HCT116 (cell line): ENCODE measurements around the gene SEPTIN11. TPM values are rescaled to one million over a fixed set of nuclear protein-coding genes. Genes with fewer than 3 reads are reported as not detected.

Experiments used
- ATAC-seq: fragments of 200-7000 bp; cut with Tn5 transposase; 2 replicates; pipeline ENCODE4 v1.9.1; 2020; ENCODE audit warnings: mild to moderate bottlenecking, moderate library complexity
- BruUV-seq: library from RNA; stranded (reverse); fragments of 400-500 nt; replicated peaks from 2 replicates; lab custom pipeline; 2021; lab: Mats Ljungman, UMichigan
- CTCF ChIA-PET: fragments of 300-600 bp; sonication (Branson Sonifier 250); formaldehyde crosslinking; loops from one replicate; lab custom pipeline; 2021; ENCODE audit warnings: antibody characterized with exemption; lab: Charles Lee
- POLR2A ChIA-PET: fragments of 300-600, 350-600 bp; sonication (Branson Sonifier 250); formaldehyde crosslinking; loops from one replicate; lab custom pipeline; 2021; ENCODE audit warnings: antibody characterized with exemption; lab: Charles Lee
- RAD21 ChIA-PET, 2 experiments: fragments of 300-600 bp; sonication (Branson Sonifier 250); formaldehyde crosslinking; loops; one replicate each; lab custom pipeline; 2023; ENCODE audit warnings: low total read pairs in 2 of 2; ENCODE audit not compliant: uncharacterized antibody in 2 of 2, unreplicated experiment in 2 of 2, low non-redundant PET in 1 of 2; lab: Charles Lee
- DNase-seq: peaks from one replicate; pipeline ENCODE4 v3.0.0-alpha.2; 2010; ENCODE audit warnings: low read depth, low spot score
- H2AFZ ChIP-seq: fragments of 200-600 bp; shearing (Covaris generic), sonication (generic); 2 replicates; pipeline ENCODE4 v1.6.1; 2017; ENCODE audit warnings: low read depth, mixed run types, mixed read lengths, antibody characterized with exemption, low read length; ENCODE audit not compliant: poor library complexity, severe bottlenecking
- H3K27ac ChIP-seq: 2 replicates; pipeline ENCODE4 v1.5.1; 2012; ENCODE audit warnings: low read depth, low read length
- H3K27me3 ChIP-seq: fragments of 200-600 bp; sonication (generic); 2 replicates; pipeline ENCODE4 v1.6.1; 2016; ENCODE audit warnings: mixed run types, low read length, mixed read lengths; ENCODE audit not compliant: insufficient read depth
- H3K36me3 ChIP-seq, 2 experiments: fragments of 200-500 bp in 1 of 2; fragments of 200-600 bp in 1 of 2; sonication (Bioruptor generic) in 1 of 2; sonication (generic) in 1 of 2; 2 replicates each; pipeline versions ENCODE4 v1.5.1 to v1.6.1; 2014 to 2016; ENCODE audit warnings: low read length in 2 of 2, inconsistent platforms in 1 of 2, mixed read lengths in 1 of 2, mixed run types in 1 of 2; ENCODE audit not compliant: insufficient read depth in 2 of 2, control insufficient read depth in 1 of 2
- H3K4me1 ChIP-seq, 2 experiments: fragments of 200-600 bp in 1 of 2; sonication (generic) in 1 of 2; 2 replicates each; pipeline versions ENCODE4 v1.5.1 to v1.6.1; 2012 to 2017; ENCODE audit warnings: low read length in 2 of 2, inconsistent platforms in 1 of 2, mild to moderate bottlenecking in 1 of 2, mixed read lengths in 1 of 2, mixed run types in 1 of 2, moderate library complexity in 1 of 2; ENCODE audit not compliant: insufficient read depth in 2 of 2, control insufficient read depth in 1 of 2
- H3K4me2 ChIP-seq: fragments of 200-600 bp; sonication (generic); 2 replicates; pipeline ENCODE4 v1.6.1; 2017; ENCODE audit warnings: mixed run types, low read length, mixed read lengths
- H3K4me3 ChIP-seq, 2 experiments: fragments of 200-600 bp in 1 of 2; sonication (generic) in 1 of 2; replicated peaks in 1 of 2; 2 replicates each; pipeline ENCODE4 v1.5.1; 2011 to 2016; ENCODE audit warnings: low read length in 2 of 2, control low read depth in 1 of 2, low read depth in 1 of 2, mild to moderate bottlenecking in 1 of 2, mixed read lengths in 1 of 2, mixed run types in 1 of 2
- H3K79me2 ChIP-seq: fragments of 200-600 bp; sonication (generic); 2 replicates; pipeline ENCODE4 v1.6.1; 2017; ENCODE audit warnings: mild to moderate bottlenecking, mixed run types, low read length, moderate library complexity, mixed read lengths; ENCODE audit not compliant: insufficient read depth
- H3K9ac ChIP-seq: fragments of 200-600 bp; sonication (generic); 2 replicates; pipeline ENCODE4 v1.6.1; 2016; ENCODE audit warnings: low read length, mixed read lengths
- H3K9me2 ChIP-seq: fragments of 200-600 bp; sonication (generic), shearing (Covaris generic); 2 replicates; pipeline ENCODE4 v1.6.1; 2017; ENCODE audit warnings: mixed run types, mild to moderate bottlenecking, moderate library complexity; ENCODE audit not compliant: insufficient read depth
- H3K9me3 ChIP-seq, 2 experiments: fragments of 200-500 bp in 1 of 2; fragments of 200-600 bp in 1 of 2; sonication (Bioruptor generic) in 1 of 2; sonication (generic) in 1 of 2; 2 replicates each; pipeline ENCODE4 v1.6.1; 2014 to 2017; ENCODE audit warnings: low read length in 2 of 2, mixed read lengths in 2 of 2, inconsistent platforms in 1 of 2, low read depth in 1 of 2, mild to moderate bottlenecking in 1 of 2, mixed run types in 1 of 2, moderate library complexity in 1 of 2; ENCODE audit not compliant: control insufficient read depth in 1 of 2, insufficient read depth in 1 of 2
- H4K20me1 ChIP-seq: fragments of 200-600 bp; sonication (generic), shearing (Covaris generic); 2 replicates; pipeline ENCODE4 v1.6.1; 2017; ENCODE audit warnings: mixed run types, mild to moderate bottlenecking, moderate library complexity; ENCODE audit not compliant: insufficient read depth
- CBX3 ChIP-seq: IDR thresholded peaks from 2 replicates; pipeline ENCODE4 v1.6.1; 2012; ENCODE audit warnings: low read depth
- CEBPB ChIP-seq: IDR thresholded peaks from 2 replicates; pipeline ENCODE4 v1.6.1; 2012; ENCODE audit warnings: low read depth
- EZH2phosphoT487 ChIP-seq: fragments of 200-600 bp; IDR thresholded peaks from 2 replicates; pipeline ENCODE4 v1.6.1; 2018; ENCODE audit warnings: antibody characterized with exemption, borderline replicate concordance
- FOSL1 ChIP-seq: IDR thresholded peaks from 2 replicates; pipeline ENCODE4 v1.6.1; 2012; ENCODE audit warnings: low read depth
- POLR2A ChIP-seq: IDR thresholded peaks from 2 replicates; pipeline ENCODE4 v1.7.0; 2011; ENCODE audit warnings: borderline replicate concordance; ENCODE audit not compliant: insufficient read depth, insufficient read length; ENCODE audit errors: extremely low read depth
- POLR2AphosphoS5 ChIP-seq: IDR thresholded peaks from 2 replicates; pipeline ENCODE4 v1.6.1; 2011; ENCODE audit warnings: mild to moderate bottlenecking, low read depth, low read length, moderate library complexity
- RAD21 ChIP-seq: IDR thresholded peaks from 2 replicates; pipeline ENCODE4 v1.6.1; 2012; ENCODE audit warnings: low read depth, mild to moderate bottlenecking
- SIN3A ChIP-seq: IDR thresholded peaks from 2 replicates; pipeline ENCODE4 v1.6.1; 2012; ENCODE audit warnings: low read depth
- TCF7L2 ChIP-seq: IDR thresholded peaks from 2 replicates; pipeline ENCODE4 v1.7.0; 2011; ENCODE audit warnings: borderline replicate concordance, inconsistent platforms; ENCODE audit not compliant: insufficient read depth, insufficient read length; ENCODE audit errors: extremely low read depth
- YY1 ChIP-seq: IDR thresholded peaks from 2 replicates; pipeline ENCODE4 v1.6.1; 2011; ENCODE audit warnings: low read length, low read depth, moderate library complexity, mild to moderate bottlenecking; ENCODE audit not compliant: insufficient replicate concordance; ENCODE audit errors: extremely low read depth
- intact Hi-C: fragments of 100-400 bp; cut with micrococcal nuclease; formaldehyde crosslinking; loops from 2 replicates; pipeline ENCODE4 v1.10.0; 2022
- total RNA-seq: library from RNA; stranded (reverse); gene quantifications from one replicate; pipeline ENCODE4 v1.2.1, GENCODE V29; 2021; ENCODE audit not compliant: unreplicated experiment
- TF ChIP-seq, protein P1 (sequence below): IDR thresholded peaks from 2 replicates; pipeline ENCODE4 v1.6.1; 2011; ENCODE audit warnings: mild to moderate bottlenecking, low read length, moderate library complexity; ENCODE audit not compliant: insufficient replicate concordance; ENCODE audit errors: extremely low read depth
- TF ChIP-seq, protein P2 (sequence below), 3 experiments: fragments of 200-600 bp in 1 of 3; sonication (generic) in 1 of 3; IDR thresholded peaks in 2 of 3; conservative IDR thresholded peaks in 1 of 3; 2 replicates each; pipeline ENCODE4 v1.5.1; 2012 to 2017; ENCODE audit warnings: low read depth in 2 of 3, low read length in 2 of 3, antibody characterized with exemption in 1 of 3, borderline replicate concordance in 1 of 3, control low read depth in 1 of 3, mild to moderate bottlenecking in 1 of 3, mixed read lengths in 1 of 3, mixed run types in 1 of 3, moderate library complexity in 1 of 3; ENCODE audit not compliant: insufficient read depth in 1 of 3

Gene SEPTIN11
- total RNA-seq, 1 experiment from 2014 or later, result 94.4 TPM

DNA sequence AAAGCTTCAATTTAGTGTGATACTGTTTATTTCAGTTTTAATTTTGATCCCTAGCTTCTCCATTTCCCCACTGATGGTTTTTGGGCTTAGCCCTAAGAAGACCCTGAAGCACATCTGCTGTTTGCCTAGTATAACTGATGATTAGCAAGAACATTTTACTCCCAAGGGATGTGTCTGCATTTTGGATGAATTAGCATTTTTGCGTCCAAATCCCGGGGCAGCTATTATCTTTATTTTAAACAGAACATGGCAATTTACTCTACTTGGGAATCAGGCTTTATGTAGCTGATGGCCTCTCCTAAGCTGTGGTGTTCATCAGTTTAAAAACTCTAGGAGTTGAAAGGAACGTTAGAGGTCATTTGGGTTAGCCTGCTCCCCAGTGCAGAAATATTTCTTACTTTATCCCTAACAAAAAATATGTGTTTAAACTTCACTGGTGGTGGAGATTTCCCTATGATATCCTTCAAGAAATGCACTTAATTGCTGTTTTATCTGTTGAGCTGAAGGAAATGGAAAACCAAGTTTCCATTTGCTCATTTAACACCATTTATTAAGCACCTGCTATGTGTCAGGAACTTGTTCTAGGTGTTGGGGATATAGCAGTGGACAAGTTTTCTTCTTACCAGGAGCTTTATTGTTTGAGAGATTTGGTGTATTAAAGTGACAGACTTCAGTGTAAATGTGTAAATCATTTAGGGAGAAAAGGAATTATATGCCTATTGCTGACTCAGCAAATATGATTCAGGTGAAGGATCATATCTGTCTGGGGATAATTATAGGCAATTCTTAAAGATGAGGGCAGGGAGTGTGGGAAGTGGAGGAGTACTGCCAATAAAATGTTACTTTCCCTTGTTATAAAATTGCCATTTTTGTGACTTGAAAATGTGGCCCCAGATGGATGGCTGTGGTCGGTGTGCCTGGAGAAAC, 3.4 kb downstream of the SEPTIN11 start:
- H3K9me3 ChIP-seq, result no peaks in the 10 kb centered on the region
- DNase-seq, result no peak
- no peak overlapping the region for H3K9ac ChIP-seq
- H3K4me3 ChIP-seq, result no peak overlapping the region
- peaks cover 84% of the 10 kb centered on the region for H3K79me2 ChIP-seq
- ChIA-PET POLR2A (no interaction called here), RAD21 (no interaction called here), CTCF (no interaction called here)
- no peak for ATAC-seq
- H3K4me2 ChIP-seq, result no peak overlapping the region
- no TSS peak for BruUV-seq
- no peaks in the 10 kb centered on the region for H3K36me3 ChIP-seq
- H2AFZ ChIP-seq, result no peak overlapping the region
- H3K27me3 ChIP-seq, result no peaks in the 10 kb centered on the region
- no peaks in the 10 kb centered on the region for H4K20me1 ChIP-seq
- H3K4me1 ChIP-seq, result peaks cover 15 to 21% of the 10 kb centered on the region in 2 experiments; a peak in 3 of 4 replicates
- H3K9me2 ChIP-seq, result no peaks in the 10 kb centered on the region
- H3K27ac ChIP-seq, result no peak overlapping the region
- TF ChIP-seq, protein P1, sequence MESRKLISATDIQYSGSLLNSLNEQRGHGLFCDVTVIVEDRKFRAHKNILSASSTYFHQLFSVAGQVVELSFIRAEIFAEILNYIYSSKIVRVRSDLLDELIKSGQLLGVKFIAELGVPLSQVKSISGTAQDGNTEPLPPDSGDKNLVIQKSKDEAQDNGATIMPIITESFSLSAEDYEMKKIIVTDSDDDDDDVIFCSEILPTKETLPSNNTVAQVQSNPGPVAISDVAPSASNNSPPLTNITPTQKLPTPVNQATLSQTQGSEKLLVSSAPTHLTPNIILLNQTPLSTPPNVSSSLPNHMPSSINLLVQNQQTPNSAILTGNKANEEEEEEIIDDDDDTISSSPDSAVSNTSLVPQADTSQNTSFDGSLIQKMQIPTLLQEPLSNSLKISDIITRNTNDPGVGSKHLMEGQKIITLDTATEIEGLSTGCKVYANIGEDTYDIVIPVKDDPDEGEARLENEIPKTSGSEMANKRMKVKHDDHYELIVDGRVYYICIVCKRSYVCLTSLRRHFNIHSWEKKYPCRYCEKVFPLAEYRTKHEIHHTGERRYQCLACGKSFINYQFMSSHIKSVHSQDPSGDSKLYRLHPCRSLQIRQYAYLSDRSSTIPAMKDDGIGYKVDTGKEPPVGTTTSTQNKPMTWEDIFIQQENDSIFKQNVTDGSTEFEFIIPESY, result no peak
- no peak for TF ChIP-seq POLR2A
- TF ChIP-seq TCF7L2, result no peak
- intact Hi-C loops, result no loop called here

DNA sequence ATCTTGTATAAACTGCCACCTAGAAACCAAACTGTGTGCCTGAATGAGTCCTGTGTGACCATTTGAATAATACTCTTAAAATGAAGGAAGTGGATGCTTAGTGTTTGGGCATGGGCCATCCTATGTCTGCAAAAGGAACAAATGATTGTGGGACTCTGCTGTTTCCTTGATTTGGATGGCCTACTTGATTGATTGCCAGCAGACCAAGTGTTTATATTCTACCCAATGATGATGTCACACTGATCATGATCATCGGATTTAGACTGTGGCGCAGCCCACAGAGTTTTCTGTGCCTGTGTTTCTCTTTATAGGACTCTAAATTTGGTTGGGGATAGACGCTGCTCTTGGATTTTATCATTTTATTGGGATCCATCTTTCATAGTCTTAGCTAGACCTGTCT, 4.4 kb downstream of the SEPTIN11 start:
- Histone ChIP-seq H3K4me2 (no peak overlapping the region), H3K9me3 (no peaks in the 10 kb centered on the region), H3K9me2 (no peaks in the 10 kb centered on the region), H3K4me3 (no peak overlapping the region), H3K9ac (no peak overlapping the region), H3K4me1 (peaks cover 10 to 11% of the 10 kb centered on the region in 2 experiments; a peak in 3 of 4 replicates), H4K20me1 (no peaks in the 10 kb centered on the region), H3K36me3 (no peaks in the 10 kb centered on the region), H3K27me3 (no peaks in the 10 kb centered on the region), H3K27ac (no peak overlapping the region), H3K79me2 (peaks cover 87% of the 10 kb centered on the region), H2AFZ (no peak overlapping the region)
- ChIA-PET POLR2A (no interaction called here), CTCF (no interaction called here), RAD21 (no interaction called here)
- no TSS peak for BruUV-seq
- ATAC-seq, result no peak
- DNase-seq, result no peak
- intact Hi-C loops, result no loop called here
- TF ChIP-seq, protein P1, result no peak
- no peak for TF ChIP-seq EZH2phosphoT487
- no peak for TF ChIP-seq YY1
- no peak for TF ChIP-seq CEBPB
- TF ChIP-seq RAD21, result no peak
- no peak for TF ChIP-seq POLR2AphosphoS5
- no peak for TF ChIP-seq FOSL1
- TF ChIP-seq SIN3A, result no peak
- TF ChIP-seq, protein P2, sequence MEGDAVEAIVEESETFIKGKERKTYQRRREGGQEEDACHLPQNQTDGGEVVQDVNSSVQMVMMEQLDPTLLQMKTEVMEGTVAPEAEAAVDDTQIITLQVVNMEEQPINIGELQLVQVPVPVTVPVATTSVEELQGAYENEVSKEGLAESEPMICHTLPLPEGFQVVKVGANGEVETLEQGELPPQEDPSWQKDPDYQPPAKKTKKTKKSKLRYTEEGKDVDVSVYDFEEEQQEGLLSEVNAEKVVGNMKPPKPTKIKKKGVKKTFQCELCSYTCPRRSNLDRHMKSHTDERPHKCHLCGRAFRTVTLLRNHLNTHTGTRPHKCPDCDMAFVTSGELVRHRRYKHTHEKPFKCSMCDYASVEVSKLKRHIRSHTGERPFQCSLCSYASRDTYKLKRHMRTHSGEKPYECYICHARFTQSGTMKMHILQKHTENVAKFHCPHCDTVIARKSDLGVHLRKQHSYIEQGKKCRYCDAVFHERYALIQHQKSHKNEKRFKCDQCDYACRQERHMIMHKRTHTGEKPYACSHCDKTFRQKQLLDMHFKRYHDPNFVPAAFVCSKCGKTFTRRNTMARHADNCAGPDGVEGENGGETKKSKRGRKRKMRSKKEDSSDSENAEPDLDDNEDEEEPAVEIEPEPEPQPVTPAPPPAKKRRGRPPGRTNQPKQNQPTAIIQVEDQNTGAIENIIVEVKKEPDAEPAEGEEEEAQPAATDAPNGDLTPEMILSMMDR (IDR thresholded peaks at IDR 0.05 in 2 of 3, conservative IDR thresholded peaks at IDR 0.05 in 1 of 3; ENCODE audit: borderline replicate concordance in 1 of 3, insufficient read depth in 1 of 3, low read depth in 2 of 3, low read length in 2 of 3), result no peak
- no peak for TF ChIP-seq CBX3
